ENCODE data around the gene EPB41L3.
"Not testable (repeated sequence)": the region's sequence is repeated elsewhere in the genome, so short reads cannot be mapped to it uniquely, and the experiment has no call there.

The EPB41L3 gene

GRCh38 chr18:5543773-5544389 is at the start of gene EPB41L3:
Gene EPB41L3, minus strand, starts transcription at chr18:5543997. Its CDS starts 54,814 bp downstream, at chr18:5489183.
- DNase-seq, result no peak

GRCh38 chr18:5588529-5588928 is 44.7 kb upstream of the EPB41L3 start:
- no peak for DNase-seq

- DNase-seq, result no peak
Measured at GRCh38 chr18:5585653-5586052, 41.9 kb upstream of the EPB41L3 start.

- no peak for DNase-seq
Measured at GRCh38 chr18:5584746-5585417, 41.1 kb upstream of the EPB41L3 start.

- DNase-seq, result no peak
Measured at GRCh38 chr18:5582849-5583681, 39.3 kb upstream of the EPB41L3 start.

GRCh38 chr18:5582076-5582475 is 38.3 kb upstream of the EPB41L3 start:
- DNase-seq, result no peak

GRCh38 chr18:5574843-5575242 is 31.0 kb upstream of the EPB41L3 start:
- no peak for DNase-seq

GRCh38 chr18:5571666-5572065 is 27.9 kb upstream of the EPB41L3 start:
- DNase-seq, result no peak

- not testable (repeated sequence) for DNase-seq
Measured at GRCh38 chr18:5570613-5571012, 26.8 kb upstream of the EPB41L3 start.

GRCh38 chr18:5568416-5568815 is 24.6 kb upstream of the EPB41L3 start:
- DNase-seq, result no peak

- DNase-seq, result no peak
Measured at GRCh38 chr18:5558851-5559250, 15.1 kb upstream of the EPB41L3 start.

GRCh38 chr18:5556310-5556974 is 12.6 kb upstream of the EPB41L3 start:
- DNase-seq, result no peak

- DNase-seq, result no peak
Measured at GRCh38 chr18:5554629-5555028, 10.8 kb upstream of the EPB41L3 start.

- DNase-seq, result peak in 1 of 2 experiments; percentile 41
Measured at GRCh38 chr18:5546660-5547059, 2.9 kb upstream of the EPB41L3 start.

- no peak for DNase-seq
Measured at GRCh38 chr18:5543036-5543680, 639 bp downstream of the EPB41L3 start.

GRCh38 chr18:5542515-5543035 is 1.2 kb downstream of the EPB41L3 start:
- no peak for DNase-seq

GRCh38 chr18:5541644-5542043 is 2.2 kb downstream of the EPB41L3 start:
- DNase-seq, result no peak

GRCh38 chr18:5539391-5539790 is 4.4 kb downstream of the EPB41L3 start:
- DNase-seq, result no peak

- no peak for DNase-seq
Measured at GRCh38 chr18:5538544-5538943, 5.3 kb downstream of the EPB41L3 start.

GRCh38 chr18:5537860-5538259 is 5.9 kb downstream of the EPB41L3 start:
- no peak for DNase-seq

- no peak for DNase-seq
Measured at GRCh38 chr18:5534845-5535244, 9.0 kb downstream of the EPB41L3 start.

- DNase-seq, result no peak
Measured at GRCh38 chr18:5532066-5532465, 11.7 kb downstream of the EPB41L3 start.
